Activated naive CD8-positive, alpha-beta T cell treated with anti-CD3 and anti-CD28 coated beads, Interleukin-2, amount 50 U/mL, for 16 hours (primary cell): ENCODE data around the gene ARFIP1.
"Not testable (repeated sequence)": the region's sequence is repeated elsewhere in the genome, so short reads cannot be mapped to it uniquely, and the experiment has no call there.

Experiments
- DNase-seq: peaks from one replicate; pipeline ENCODE4 v3.0.0-alpha.2; 2020; ENCODE audit warnings: low read depth, low spot score

ARFIP1 gene

DNA sequence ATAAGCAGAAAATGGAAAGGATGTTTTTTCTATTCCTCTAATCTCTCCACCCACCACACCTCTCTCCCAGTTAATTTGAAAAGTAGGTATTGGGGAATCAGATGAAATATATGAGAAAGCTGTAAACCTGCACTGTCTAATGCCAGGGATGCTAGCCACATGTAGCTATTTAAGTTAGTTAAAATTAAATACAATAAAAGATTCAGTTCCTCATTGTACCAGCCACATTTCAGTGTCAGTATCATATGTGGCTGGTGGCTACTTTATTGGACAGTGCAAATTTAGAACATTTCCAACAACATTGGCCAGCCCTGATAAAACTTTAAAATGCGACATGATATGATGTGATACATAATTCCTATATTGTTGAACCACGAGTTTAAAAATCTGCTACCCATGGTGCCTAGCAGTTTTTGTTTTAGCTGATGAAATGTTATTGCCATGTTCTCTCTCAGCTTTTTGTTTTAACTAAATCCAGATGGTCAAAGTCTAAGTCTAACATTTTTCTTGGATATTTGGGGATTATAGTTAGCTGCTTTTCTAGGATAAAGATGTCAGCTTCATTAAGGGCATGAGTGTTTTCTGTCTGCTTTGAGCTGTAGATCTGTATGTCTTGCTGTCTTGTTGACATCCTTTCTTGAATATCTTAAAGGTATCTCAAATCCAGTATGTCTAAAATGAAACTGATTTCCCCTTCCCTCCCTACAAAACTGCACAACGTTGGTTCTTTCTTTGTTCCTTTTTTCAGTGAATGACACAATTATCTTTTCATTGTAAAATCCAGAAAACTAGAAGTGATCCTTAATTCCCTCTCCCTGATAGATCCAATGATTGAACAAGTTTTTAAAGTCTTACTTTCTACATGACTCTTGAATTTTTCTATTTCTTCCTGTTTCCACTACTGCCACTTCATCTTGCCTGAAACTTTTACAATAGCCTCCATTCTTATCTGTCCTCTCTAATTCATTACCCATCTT, 6.2 kb downstream of the ARFIP1 start:
- no peak for DNase-seq

GRCh38 chr4:152786627-152787026, 6.9 kb downstream of the ARFIP1 start:
- DNase-seq = no peak

- no peak for DNase-seq
These were observed 16.1 kb downstream of the ARFIP1 start for GRCh38 chr4:152795891-152796290.

DNA sequence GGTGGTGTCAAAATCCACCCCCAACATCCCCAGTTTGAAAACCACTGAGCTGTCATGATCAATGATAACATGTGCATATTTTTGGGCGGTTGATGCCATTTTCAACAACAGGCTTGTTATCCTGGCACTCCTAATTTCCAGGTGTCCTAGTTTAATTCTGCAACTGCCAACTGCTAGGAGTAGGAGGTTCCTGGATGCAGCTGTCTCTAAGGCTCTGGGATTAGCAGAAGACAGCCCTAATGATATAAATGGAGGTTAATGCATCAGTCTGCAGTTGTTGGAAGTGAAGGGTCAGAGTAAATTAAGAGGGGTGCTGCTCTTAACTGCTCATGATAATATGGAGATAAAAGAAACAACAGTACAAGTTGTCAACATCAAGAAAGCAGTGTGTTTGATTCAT, 23.8 kb downstream of the ARFIP1 start:
- no peak for DNase-seq

DNA sequence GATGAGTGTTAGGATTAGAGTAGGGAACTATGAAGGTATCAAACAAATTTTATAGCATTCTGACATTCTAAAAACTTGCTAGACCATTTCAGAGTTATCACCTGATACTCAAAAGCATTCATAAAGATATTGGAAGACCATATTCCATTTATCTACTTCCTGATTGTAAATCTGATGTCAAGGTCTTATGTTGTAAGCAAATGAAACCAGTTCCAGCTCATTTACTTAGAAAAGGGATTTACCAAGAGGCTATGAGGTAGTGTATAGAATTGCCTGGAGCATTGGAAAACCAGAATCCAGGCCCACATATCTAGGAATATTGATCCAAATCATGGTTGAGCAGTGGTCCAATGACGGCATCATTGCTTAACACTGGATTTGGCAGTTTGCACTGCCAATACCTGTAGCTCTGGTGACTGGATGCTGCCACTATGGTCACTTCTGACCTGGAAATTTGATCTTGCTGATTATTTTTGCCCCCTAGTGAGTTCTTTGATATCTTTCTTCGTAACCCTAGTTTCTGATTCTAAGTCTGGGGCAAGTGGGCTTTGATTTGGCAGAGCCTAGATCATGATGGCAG, 25.4 kb downstream of the ARFIP1 start:
- no peak for DNase-seq

- DNase-seq = no peak
These were observed 26.1 kb downstream of the ARFIP1 start for GRCh38 chr4:152805818-152806217.

GRCh38 chr4:152806501-152807125, 26.9 kb downstream of the ARFIP1 start:
- DNase-seq = no peak

GRCh38 chr4:152807294-152807829, 27.6 kb downstream of the ARFIP1 start:
- no peak for DNase-seq

GRCh38 chr4:152808670-152809069, 28.9 kb downstream of the ARFIP1 start:
- DNase-seq = no peak

DNA sequence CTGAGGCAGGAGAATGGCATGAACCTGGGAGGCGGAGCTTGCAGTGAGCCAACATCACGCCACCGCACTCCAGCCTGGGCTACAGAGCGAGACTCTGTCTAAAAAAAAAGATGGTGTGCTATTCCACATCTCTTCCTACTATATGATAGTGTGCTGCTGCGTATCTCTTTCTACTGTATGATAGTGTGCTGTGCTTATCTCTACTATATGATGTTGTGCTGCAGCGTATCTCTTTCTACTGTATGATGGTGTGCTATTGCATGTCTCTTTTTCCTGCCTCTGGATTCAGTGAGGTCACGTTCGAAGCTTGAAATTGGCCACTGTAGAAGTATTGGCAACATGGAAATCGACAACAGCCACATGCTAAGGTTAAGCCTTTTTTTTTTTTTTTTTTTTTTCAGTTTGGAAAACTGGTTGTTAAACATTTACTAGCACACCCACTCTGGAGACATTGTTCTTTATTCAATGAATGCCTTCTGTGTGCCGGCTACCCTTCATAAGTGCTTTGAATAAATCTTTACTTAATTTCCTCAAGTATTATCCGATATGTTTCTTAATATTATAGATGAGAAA, 31.0 kb downstream of the ARFIP1 start:
- no peak for DNase-seq

- no peak for DNase-seq
These were observed 35.3 kb downstream of the ARFIP1 start for GRCh38 chr4:152815078-152815477.

DNA sequence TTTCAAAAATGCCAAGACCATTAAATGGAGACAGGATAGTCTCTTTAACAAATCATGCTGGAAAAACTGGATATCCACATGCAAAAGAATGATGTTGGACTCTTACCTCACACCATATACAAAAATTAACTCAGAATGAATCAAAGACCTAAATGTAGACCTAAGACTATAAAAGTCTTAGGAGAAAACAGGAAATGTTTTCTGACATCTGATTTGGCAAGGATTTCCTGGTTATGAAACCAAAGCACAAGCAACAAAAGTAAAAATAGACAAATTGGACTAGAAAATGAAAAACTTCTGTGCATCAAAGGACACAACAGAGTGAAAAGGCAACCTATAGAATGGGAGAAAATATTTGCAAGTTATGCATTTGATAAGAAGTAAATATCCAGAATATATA, 37.6 kb downstream of the ARFIP1 start:
- no peak for DNase-seq

GRCh38 chr4:152819026-152819645, 39.4 kb downstream of the ARFIP1 start:
- no peak for DNase-seq

DNA sequence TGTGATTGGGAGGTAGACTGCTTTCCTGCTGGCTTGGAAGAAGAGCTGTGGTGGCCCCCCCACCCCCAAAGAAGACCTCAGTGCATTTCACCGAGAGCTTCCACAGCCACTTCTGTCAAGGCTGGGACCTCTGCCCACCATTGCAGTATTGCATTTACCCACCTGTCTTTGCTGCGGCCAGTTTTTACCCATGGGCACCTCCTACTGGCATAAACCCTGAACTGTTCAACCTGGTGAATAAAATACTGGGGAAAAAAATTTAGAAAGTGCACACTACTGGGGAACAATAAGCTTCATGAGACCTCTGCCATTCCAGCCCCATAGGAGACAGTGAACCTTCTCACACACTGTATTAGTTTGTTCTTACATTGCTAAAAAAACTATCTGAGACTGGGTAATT, 40.3 kb downstream of the ARFIP1 start:
- no peak for DNase-seq

GRCh38 chr4:152822323-152822722, 42.6 kb downstream of the ARFIP1 start:
- DNase-seq = no peak

DNA sequence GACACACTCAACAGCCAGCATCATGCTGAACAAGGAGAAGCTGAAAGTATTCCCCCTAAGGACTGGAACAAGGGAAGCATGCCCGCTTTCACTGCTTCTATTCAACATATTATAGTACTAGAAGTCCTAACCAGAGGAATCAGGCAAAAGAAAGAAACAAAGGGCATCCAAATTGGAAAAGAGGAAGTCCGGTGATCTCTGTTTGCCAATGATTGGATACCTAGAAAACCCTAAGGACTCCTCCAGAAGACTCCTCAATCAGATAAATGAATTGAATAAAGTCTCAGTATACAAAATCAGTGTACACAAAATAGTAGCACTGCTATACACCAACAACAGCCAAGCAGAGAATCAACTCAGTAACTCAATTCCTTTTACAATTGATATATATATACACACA, 44.8 kb downstream of the ARFIP1 start:
- DNase-seq = no peak

DNA sequence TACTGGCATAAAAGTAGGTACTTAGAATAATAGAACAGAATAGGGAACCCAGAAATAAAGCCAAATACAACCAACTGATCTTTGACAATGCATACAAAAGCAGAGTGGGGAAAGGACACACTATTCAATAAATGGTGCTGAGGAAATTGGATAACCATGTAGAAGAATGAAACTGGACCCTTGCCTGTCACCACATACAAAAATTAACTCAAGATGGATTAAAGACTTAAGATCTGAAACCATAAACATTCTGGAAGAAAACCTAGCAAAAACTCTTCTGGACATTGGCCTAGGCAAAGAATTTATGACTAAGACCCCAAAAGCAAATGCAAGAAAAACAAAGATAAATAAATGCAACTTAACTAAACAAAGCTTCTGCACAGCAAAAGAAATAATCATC, 45.6 kb downstream of the ARFIP1 start:
- DNase-seq = no peak

- DNase-seq = no peak
These were observed 48.4 kb downstream of the ARFIP1 start for GRCh38 chr4:152828122-152828521.

DNA sequence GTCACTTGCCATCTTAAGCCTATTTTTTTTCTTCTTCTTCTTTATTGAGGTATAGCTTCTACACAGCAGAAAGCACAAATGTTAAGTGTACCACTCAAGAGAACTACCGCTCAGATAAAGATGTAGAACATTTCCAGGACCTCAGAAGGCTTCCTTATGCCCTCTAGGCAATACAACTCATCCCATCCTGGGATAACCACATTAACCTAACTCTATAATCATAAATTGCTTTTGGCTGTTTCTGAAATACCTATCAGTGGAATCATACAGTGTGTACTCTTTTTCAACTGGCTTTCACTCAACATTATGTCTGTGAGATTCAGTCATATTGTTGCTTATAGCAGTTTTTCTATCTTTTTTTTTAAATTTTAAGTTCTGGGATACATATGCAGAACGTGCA, 51.7 kb downstream of the ARFIP1 start:
- DNase-seq = no peak

GRCh38 chr4:152836936-152837335, 57.2 kb downstream of the ARFIP1 start:
- no peak for DNase-seq

GRCh38 chr4:152839729-152840128, 60.0 kb downstream of the ARFIP1 start:
- DNase-seq = not testable (repeated sequence)
